H9 (cell line): ENCODE results near the gene LAYN. TPM values are rescaled to one million over a fixed set of nuclear protein-coding genes. Genes with fewer than 3 reads are reported as not detected.

Experiments
- DNase-seq: peaks from one replicate; pipeline ENCODE4 v3.0.0-alpha.2; 2017
- H2AFZ ChIP-seq: one replicate; pipeline ENCODE4 v1.6.1; 2013; ENCODE audit warnings: mild to moderate bottlenecking, low read length, control low read depth, moderate library complexity
- H2AK5ac ChIP-seq: 2 replicates; pipeline ENCODE4 v1.6.1; 2013; ENCODE audit warnings: low read length, control low read depth, mixed read lengths; ENCODE audit not compliant: insufficient read length
- H2BK120ac ChIP-seq: one replicate; pipeline ENCODE4 v1.6.1; 2013; ENCODE audit warnings: low read depth, mild to moderate bottlenecking, low read length, control low read depth, inconsistent platforms; ENCODE audit not compliant: poor library complexity, severe bottlenecking
- H2BK12ac ChIP-seq: 2 replicates; pipeline ENCODE4 v1.6.1; 2013; ENCODE audit warnings: low read length, control low read depth, mixed read lengths, low read depth; ENCODE audit not compliant: insufficient read length
- H2BK15ac ChIP-seq: 2 replicates; pipeline ENCODE4 v1.6.1; 2013; ENCODE audit warnings: low read depth, low read length, control low read depth
- H2BK20ac ChIP-seq: one replicate; pipeline ENCODE4 v1.6.1; 2013; ENCODE audit warnings: low read depth, mild to moderate bottlenecking, low read length, control low read depth, inconsistent platforms; ENCODE audit not compliant: poor library complexity, severe bottlenecking
- H2BK5ac ChIP-seq: 2 replicates; pipeline ENCODE4 v1.6.1; 2013; ENCODE audit warnings: low read length, control low read depth, mixed read lengths; ENCODE audit not compliant: insufficient read length
- H3K14ac ChIP-seq: 2 replicates; pipeline ENCODE4 v1.6.1; 2013; ENCODE audit warnings: low read length, control low read depth; ENCODE audit not compliant: insufficient read depth
- H3K18ac ChIP-seq: 2 replicates; pipeline ENCODE4 v1.6.1; 2013; ENCODE audit warnings: low read depth, mild to moderate bottlenecking, mixed read lengths, low read length, control low read depth; ENCODE audit not compliant: insufficient read length
- H3K23ac ChIP-seq: 2 replicates; pipeline ENCODE4 v1.6.1; 2013; ENCODE audit warnings: low read length, control low read depth, mixed read lengths, low read depth; ENCODE audit not compliant: insufficient read length
- H3K23me2 ChIP-seq: 2 replicates; pipeline ENCODE4 v1.6.1; 2013; ENCODE audit warnings: low read depth, mild to moderate bottlenecking, mixed read lengths, low read length, control low read depth; ENCODE audit not compliant: insufficient read length, poor library complexity, severe bottlenecking
- H3K27ac ChIP-seq: 2 replicates; pipeline ENCODE4 v1.5.1; 2013; ENCODE audit warnings: low read length, control low read depth, mixed read lengths, low read depth; ENCODE audit not compliant: insufficient read length
- H3K27me3 ChIP-seq: 2 replicates; pipeline ENCODE4 v1.6.1; 2013; ENCODE audit warnings: low read length, control low read depth, inconsistent platforms; ENCODE audit not compliant: insufficient read depth
- H3K4ac ChIP-seq: 2 replicates; pipeline ENCODE4 v1.6.1; 2013; ENCODE audit warnings: low read depth, mild to moderate bottlenecking, control low read depth, inconsistent platforms, low read length, moderate library complexity
- H3K4me1 ChIP-seq: 2 replicates; pipeline ENCODE4 v1.6.1; 2013; ENCODE audit warnings: low read length, control low read depth, inconsistent platforms; ENCODE audit not compliant: insufficient read depth
- H3K4me2 ChIP-seq: 2 replicates; pipeline ENCODE4 v1.6.1; 2013; ENCODE audit warnings: low read length, control low read depth, mixed read lengths; ENCODE audit not compliant: insufficient read length, insufficient read depth
- H3K56ac ChIP-seq: 2 replicates; pipeline ENCODE4 v1.6.1; 2013; ENCODE audit warnings: low read depth, mild to moderate bottlenecking, mixed read lengths, low read length, control low read depth; ENCODE audit not compliant: insufficient read length
- H3K79me1 ChIP-seq: 2 replicates; pipeline ENCODE4 v1.6.1; 2013; ENCODE audit warnings: low read depth, mild to moderate bottlenecking, moderate library complexity, low read length, control low read depth, inconsistent platforms; ENCODE audit not compliant: insufficient read depth, poor library complexity, severe bottlenecking
- H3K79me2 ChIP-seq: 2 replicates; pipeline ENCODE4 v1.6.1; 2013; ENCODE audit warnings: low read length, control low read depth, inconsistent platforms; ENCODE audit not compliant: insufficient read depth
- H3K9ac ChIP-seq: 2 replicates; pipeline ENCODE4 v1.6.1; 2013; ENCODE audit warnings: low read length, control low read depth, mixed read lengths; ENCODE audit not compliant: insufficient read length; ENCODE audit errors: extremely low read depth
- H3K9me3 ChIP-seq: one replicate; pipeline ENCODE4 v1.6.1; 2013; ENCODE audit warnings: low read depth, low read length, inconsistent platforms; ENCODE audit not compliant: control insufficient read depth
- H3T11ph ChIP-seq: one replicate; pipeline ENCODE4 v1.6.1; 2013; ENCODE audit warnings: mild to moderate bottlenecking, low read length, control low read depth, inconsistent platforms
- H4K20me1 ChIP-seq: one replicate; pipeline ENCODE4 v1.6.1; 2013; ENCODE audit not compliant: control insufficient read depth, insufficient read length, insufficient read depth
- H4K5ac ChIP-seq: 2 replicates; pipeline ENCODE4 v1.6.1; 2013; ENCODE audit warnings: low read depth, mild to moderate bottlenecking, mixed read lengths, low read length, control low read depth; ENCODE audit not compliant: insufficient read length
- H4K8ac ChIP-seq: replicated peaks from 2 replicates; pipeline ENCODE4 v1.6.1; 2013; ENCODE audit warnings: low read length, control low read depth, mixed read lengths, low read depth; ENCODE audit not compliant: insufficient read length
- H4K91ac ChIP-seq: 2 replicates; pipeline ENCODE4 v1.6.1; 2013; ENCODE audit warnings: low read depth, mild to moderate bottlenecking, moderate library complexity, mixed read lengths, low read length, control low read depth; ENCODE audit not compliant: insufficient read length
- H3K27ac Mint-ChIP-seq, 3 experiments: 2 replicates in 2 of 3; 3 replicates in 1 of 3; pipeline ENCODE4 v1.8.0; 2020 to 2021; ENCODE audit warnings: mixed read lengths in 3 of 3, mild to moderate bottlenecking in 1 of 3, moderate library complexity in 1 of 3
- H3K27me3 Mint-ChIP-seq: 2 replicates; pipeline ENCODE4 v1.8.0; 2021; ENCODE audit warnings: low read depth, mild to moderate bottlenecking, moderate library complexity, mixed read lengths
- H3K36me3 Mint-ChIP-seq, 3 experiments: 2 replicates in 2 of 3; 3 replicates in 1 of 3; pipeline ENCODE4 v1.8.0; 2020 to 2021; ENCODE audit warnings: low read depth in 3 of 3, mixed read lengths in 3 of 3; ENCODE audit not compliant: insufficient read depth in 1 of 3
- H3K4me1 Mint-ChIP-seq, 2 experiments: 2 replicates each; pipeline ENCODE4 v1.8.0; 2020; ENCODE audit warnings: mixed read lengths in 2 of 2
- H3K4me3 Mint-ChIP-seq, 2 experiments: 2 replicates in 1 of 2; 3 replicates in 1 of 2; pipeline ENCODE4 v1.8.0; 2020 to 2021; ENCODE audit warnings: mild to moderate bottlenecking in 2 of 2, mixed read lengths in 2 of 2, moderate library complexity in 1 of 2
- H3K9me3 Mint-ChIP-seq, 2 experiments: 2 replicates in 1 of 2; 3 replicates in 1 of 2; pipeline ENCODE4 v1.8.0; 2020; ENCODE audit warnings: mild to moderate bottlenecking in 2 of 2, mixed read lengths in 2 of 2, moderate library complexity in 1 of 2
- CTCF ChIP-seq: fragments of 200-600 bp; sonication (generic); conservative IDR thresholded peaks from 3 replicates; pipeline ENCODE4 v1.8.0; 2021; ENCODE audit warnings: antibody characterized with exemption, mild to moderate bottlenecking
- WGBS: extraction: QIAGEN DNeasy Blood & Tissue Kit; methylation state at CpG from one replicate; pipeline ENCODE4 v1.1.7; 2013; ENCODE audit warnings: missing lambda C conversion rate, low lambda C conversion rate, mixed read lengths; ENCODE audit not compliant: insufficient read length; ENCODE audit errors: extremely low coverage; 5-methylcytosine and 5-hydroxymethylcytosine counted together
- total RNA-seq: library from RNA; stranded (reverse); gene quantifications from 2 replicates; pipeline ENCODE4 v1.2.1, GENCODE V29; 2021

Gene LAYN
- total RNA-seq, 1 experiment from 2014 or later: 3.1 TPM

GRCh38 chr11:111510311-111510710, 30.2 kb upstream of the LAYN start:
- H3K4me2 ChIP-seq: no peak overlapping the region
- peaks cover 15% of the 10 kb centered on the region for H3K23me2 ChIP-seq
- no peak overlapping the region for H4K91ac ChIP-seq
- no peak overlapping the region for H2BK120ac ChIP-seq
- TF ChIP-seq CTCF: no peak
- no peak overlapping the region for H2BK15ac ChIP-seq
- H3K27me3 ChIP-seq: peaks cover 13% of the 10 kb centered on the region; the same call in 1 of the 2 replicates
- H3K56ac ChIP-seq: no peak overlapping the region
- H2AK5ac ChIP-seq: no peak overlapping the region
- H2AFZ ChIP-seq: no peak overlapping the region
- no peak overlapping the region for H3K23ac ChIP-seq
- peaks cover 3% of the 10 kb centered on the region; the same call in 1 of the 2 replicates for H3K4me1 ChIP-seq
- H4K8ac ChIP-seq: no peak overlapping the region
- no peaks in the 10 kb centered on the region for H3K79me2 ChIP-seq
- no peak overlapping the region for H3K14ac ChIP-seq
- no CpG with 5 or more reads among the region's 1 CpG for WGBS
- Mint-ChIP-seq H3K4me3 (no peak overlapping the region), H3K4me1 (peaks cover 11 to 18% of the 10 kb centered on the region in 2 experiments), H3K27ac (peak overlapping the region in 1 of 3 experiments; percentile 3; a peak in 1 of 7 replicates), H3K27me3 (peaks cover 39% of the 10 kb centered on the region), H3K36me3 (no peaks in the 10 kb centered on the region), H3K9me3 (no peaks in the 10 kb centered on the region; a peak in 1 of 5 replicates)
- H3K4ac ChIP-seq: no peak overlapping the region
- H3K9me3 ChIP-seq: no peaks in the 10 kb centered on the region
- no peak overlapping the region for H3K18ac ChIP-seq
- H3T11ph ChIP-seq: no peak overlapping the region
- no peak overlapping the region for H2BK12ac ChIP-seq
- H3K27ac ChIP-seq: no peak overlapping the region
- H4K5ac ChIP-seq: no peak overlapping the region
- H4K20me1 ChIP-seq: no peaks in the 10 kb centered on the region
- H3K9ac ChIP-seq: no peak overlapping the region
- H2BK5ac ChIP-seq: no peak overlapping the region
- no peak for DNase-seq
- no peak overlapping the region for H2BK20ac ChIP-seq
- H3K79me1 ChIP-seq: no peaks in the 10 kb centered on the region
